Endothelial cell of umbilical vein (primary cell): Measurements from ENCODE around the gene RBMS1. TPM values are rescaled to one million over a fixed set of nuclear protein-coding genes. Genes with fewer than 3 reads are reported as not detected.

Source experiments
- BruUV-seq: library from RNA; stranded (reverse); fragments of 400-500 nt; replicated peaks from 2 replicates; lab custom pipeline; 2021; lab: Mats Ljungman, UMichigan
- CTCF ChIA-PET: fragments of 300-600, 350-600 bp; sonication (Branson Sonifier 250); formaldehyde crosslinking; loops from one replicate; lab custom pipeline; 2021; ENCODE audit warnings: antibody characterized with exemption, inconsistent platforms; lab: Charles Lee
- POLR2A ChIA-PET: fragments of 300-600, 350-600 bp; sonication (Branson Sonifier 250); formaldehyde crosslinking; loops from one replicate; lab custom pipeline; 2021; ENCODE audit warnings: antibody characterized with exemption, inconsistent platforms; lab: Charles Lee
- DNase-seq: peaks from one replicate; pipeline ENCODE4 v3.0.0-alpha.2; 2011; ENCODE audit warnings: low read depth, low spot score
- FAIRE-seq: peaks from 2 replicates; lab custom pipeline; 2011; peaks lifted over from hg19 to GRCh38; lab: Jason Lieb, UNC
- H2AFZ ChIP-seq: 2 replicates; pipeline ENCODE4 v1.6.0; 2012; ENCODE audit warnings: low read depth, low read length, control low read depth, inconsistent platforms
- H3K27ac ChIP-seq: 2 replicates; pipeline ENCODE4 v1.5.1; 2011; ENCODE audit warnings: low read depth, mild to moderate bottlenecking, control low read depth, low read length, moderate library complexity; ENCODE audit not compliant: insufficient read depth
- H3K27me3 ChIP-seq, 2 experiments: 2 replicates each; pipeline versions ENCODE4 v1.6.0 to v1.6.1; 2011; ENCODE audit warnings: low read length in 2 of 2, mixed read lengths in 1 of 2; ENCODE audit not compliant: control insufficient read depth in 2 of 2, insufficient read depth in 2 of 2
- H3K36me3 ChIP-seq, 2 experiments: 2 replicates in 1 of 2; 3 replicates in 1 of 2; pipeline ENCODE4 v1.5.1; 2011; ENCODE audit warnings: low read length in 2 of 2, mild to moderate bottlenecking in 1 of 2, moderate library complexity in 1 of 2; ENCODE audit not compliant: control insufficient read depth in 2 of 2, insufficient read depth in 2 of 2; ENCODE audit errors: extremely low read depth in 1 of 2
- H3K4me1 ChIP-seq: 3 replicates; pipeline ENCODE4 v1.5.1; 2011; ENCODE audit warnings: mild to moderate bottlenecking, low read length; ENCODE audit not compliant: control insufficient read depth, insufficient read depth; ENCODE audit errors: extremely low read depth
- H3K4me2 ChIP-seq: 2 replicates; pipeline ENCODE4 v1.6.1; 2011; ENCODE audit warnings: low read length, control low read depth, mixed read lengths; ENCODE audit not compliant: insufficient read depth
- H3K4me3 ChIP-seq, 3 experiments: fragments of 200-600 bp in 1 of 3; sonication (generic), shearing (Covaris generic) in 1 of 3; replicated peaks in 1 of 3; 2 replicates each; pipeline ENCODE4 v1.5.1; 2011 to 2016; ENCODE audit warnings: control low read depth in 3 of 3, low read length in 3 of 3, mild to moderate bottlenecking in 2 of 3, inconsistent platforms in 1 of 3, low read depth in 1 of 3, moderate library complexity in 1 of 3; ENCODE audit not compliant: insufficient read depth in 1 of 3
- H3K79me2 ChIP-seq: 2 replicates; pipeline ENCODE4 v1.6.0; 2012; ENCODE audit warnings: low read length, inconsistent platforms; ENCODE audit not compliant: control insufficient read depth, insufficient read depth
- H3K9ac ChIP-seq: replicated peaks from 2 replicates; pipeline ENCODE3; 2011; ENCODE audit warnings: low read length, control low read depth; ENCODE audit not compliant: insufficient read depth; ENCODE audit errors: extremely low read depth
- H3K9me1 ChIP-seq: replicated peaks from 3 replicates; pipeline ENCODE4 v1.6.0; 2011; ENCODE audit warnings: mild to moderate bottlenecking, low read length; ENCODE audit not compliant: control insufficient read depth, insufficient read depth; ENCODE audit errors: extremely low read depth
- H3K9me3 ChIP-seq: replicated peaks from 2 replicates; pipeline ENCODE4 v1.5.1; 2012; ENCODE audit warnings: low read length, inconsistent platforms; ENCODE audit not compliant: control insufficient read depth, insufficient read depth
- H4K20me1 ChIP-seq: replicated peaks from 2 replicates; pipeline ENCODE3; 2011; ENCODE audit warnings: mild to moderate bottlenecking, low read length; ENCODE audit not compliant: control insufficient read depth, insufficient read depth; ENCODE audit errors: extremely low read depth
- CTCF ChIP-seq, 2 donors: IDR thresholded peaks; 1 replicate in 1 of 2; 2 replicates in 1 of 2; pipeline ENCODE4 v1.5.1; 2011; ENCODE audit warnings: low read length in 2 of 2, mild to moderate bottlenecking in 2 of 2, moderate library complexity in 2 of 2, control low read depth in 1 of 2, inconsistent platforms in 1 of 2, low read depth in 1 of 2; ENCODE audit not compliant: insufficient read depth in 1 of 2; ENCODE audit errors: extremely low read depth in 1 of 2
- EZH2 ChIP-seq: IDR thresholded peaks from 2 replicates; pipeline ENCODE4 v1.6.1; 2012; ENCODE audit warnings: borderline replicate concordance, low read depth, mild to moderate bottlenecking, moderate library complexity, low read length, inconsistent platforms; ENCODE audit not compliant: severe bottlenecking
- FOS ChIP-seq: IDR thresholded peaks from 2 replicates; pipeline ENCODE4 v1.6.1; 2011; ENCODE audit warnings: mild to moderate bottlenecking, low read length, moderate library complexity, borderline replicate concordance; ENCODE audit not compliant: insufficient read depth
- GATA2 ChIP-seq: IDR thresholded peaks from 2 replicates; pipeline ENCODE4 v1.7.0; 2011; ENCODE audit warnings: low read depth, mild to moderate bottlenecking, moderate library complexity, mixed read lengths, low read length; ENCODE audit not compliant: insufficient read length, insufficient read depth
- JUN ChIP-seq: IDR thresholded peaks from 2 replicates; pipeline ENCODE4 v1.6.1; 2011; ENCODE audit warnings: borderline replicate concordance, low read depth; ENCODE audit not compliant: insufficient read length, insufficient read depth
- MYC ChIP-seq: IDR thresholded peaks from one replicate; pipeline ENCODE4 v1.6.1; 2011; ENCODE audit warnings: mild to moderate bottlenecking, low read depth, low read length
- POLR2A ChIP-seq: IDR thresholded peaks from 2 replicates; pipeline ENCODE4 v1.6.1; 2012; ENCODE audit warnings: low read depth, mild to moderate bottlenecking, control low read depth, low read length
- POLR2AphosphoS5 ChIP-seq: IDR thresholded peaks from 2 replicates; pipeline ENCODE4 v1.6.1; 2012; ENCODE audit warnings: low read depth, mild to moderate bottlenecking, control low read depth, low read length, moderate library complexity; ENCODE audit not compliant: insufficient read depth
- dilution Hi-C: fragments of 300-500 bp; cut with MboI; formaldehyde crosslinking; loops from one replicate; pipeline ENCODE4 v1.15.0; 2019; ENCODE audit warnings: low sequenced_read_pairs; ENCODE audit not compliant: extremely low pct_ligation_motif_present
- intact Hi-C: fragments of 100-400 bp; cut with micrococcal nuclease; formaldehyde crosslinking; loops from one replicate; pipeline ENCODE4 v1.10.0; 2022
- polyA plus RNA-seq, 4 experiments: library from polyadenylated mRNA; depleted of rRNA in 3 of 4; stranded (reverse) in 3 of 4; unstranded in 1 of 4; fragments of >200 nt; gene quantifications; 2 replicates each; pipeline versions ENCODE4 v1.2.1 to v1.2.3, GENCODE V29; 2011 to 2012; ENCODE audit warnings: missing spikeins in 1 of 4
- total RNA-seq: library from RNA; stranded (reverse); gene quantifications from 2 replicates; pipeline ENCODE4 v1.2.3, GENCODE V29; 2021
- TF ChIP-seq, protein P1 (sequence below): IDR thresholded peaks from 2 replicates; pipeline ENCODE4 v1.6.1; 2011; ENCODE audit not compliant: insufficient read depth, insufficient read length

RBMS1 gene
- total and polyA plus RNA-seq, 2 donors (not counting 3 experiments of a cell fraction or from before 2014, with no cell fraction given), result 60.0 to 93.3 TPM

GRCh38 chr2:160351956-160352355 is 141.7 kb downstream of the RBMS1 start:
- Histone ChIP-seq H3K79me2 (peaks cover 94% of the 10 kb centered on the region), H3K36me3 (peaks cover 0 to 2% of the 10 kb centered on the region in 2 experiments), H3K9ac (no peak overlapping the region), H3K4me3 (no peak overlapping the region), H4K20me1 (peaks cover 4% of the 10 kb centered on the region), H3K9me3 (no peaks in the 10 kb centered on the region), H3K4me2 (no peak overlapping the region), H3K4me1 (peaks cover 3% of the 10 kb centered on the region), H2AFZ (no peak overlapping the region), H3K9me1 (no peaks in the 10 kb centered on the region), H3K27me3 (no peaks in the 10 kb centered on the region), H3K27ac (no peak overlapping the region)
- FAIRE-seq (no peak), DNase-seq (no peak)
- ChIA-PET POLR2A (no interaction called here), CTCF (interaction anchor here (2.1 to 3.3 kb wide), 2 partner anchors 25 to 618 kb away, joined by 11 to 28 read pairs; no protein-coding TSS in a partner anchor)
- dilution Hi-C loops, result no loop called here
- no TSS peak for BruUV-seq
- intact Hi-C loops, result no loop called here
- TF ChIP-seq MYC (no peak), POLR2AphosphoS5 (no peak), JUN (no peak), FOS (no peak), EZH2 (no peak), GATA2 (no peak), CTCF (IDR thresholded peaks at IDR 0.05; ENCODE audit: extremely low read depth in 1 of 2, insufficient read depth in 1 of 2, low read depth in 1 of 2, low read length in 2 of 2) (no peak), POLR2A (no peak)
- TF ChIP-seq, protein P1, sequence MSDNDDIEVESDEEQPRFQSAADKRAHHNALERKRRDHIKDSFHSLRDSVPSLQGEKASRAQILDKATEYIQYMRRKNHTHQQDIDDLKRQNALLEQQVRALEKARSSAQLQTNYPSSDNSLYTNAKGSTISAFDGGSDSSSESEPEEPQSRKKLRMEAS, result no peak
